K562 (cell line): ENCODE measurements around the gene MECP2. TPM values are rescaled to one million over a fixed set of nuclear protein-coding genes. Genes with fewer than 3 reads are reported as not detected.

ENCODE experiments used
- ATAC-seq: fragments of 200-7000 bp; cut with Tn5 transposase; 3 replicates; pipeline ENCODE4 v1.9.1; 2020; ENCODE audit warnings: moderate library complexity
- BruUV-seq: library from RNA; stranded (reverse); fragments of 400-500 nt; replicated peaks from 2 replicates; lab custom pipeline; 2021; lab: Mats Ljungman, UMichigan
- CTCF ChIA-PET: fragments of 300-600 bp; formaldehyde crosslinking; extraction: SDS; loops from one replicate; lab custom pipeline; 2021; ENCODE audit warnings: low intra/inter-chr PET ratio; lab: Yijun Ruan, JAX
- POLR2A ChIA-PET: fragments of 300-600, 350-650 bp; sonication (Branson Sonifier 250); formaldehyde crosslinking; extraction: SDS; loops from one replicate; lab custom pipeline; 2021; ENCODE audit warnings: antibody characterized with exemption, inconsistent platforms; lab: Yijun Ruan, JAX
- DNase-seq, 4 experiments: peaks; one replicate each; pipeline versions ENCODE4 v3.0.0 to v3.0.0-alpha.2; 2011 to 2018; ENCODE audit warnings: low spot score in 3 of 4, mixed read lengths in 3 of 4; ENCODE audit errors: extremely low read depth in 1 of 4
- FAIRE-seq: peaks from 2 replicates; lab custom pipeline; 2011; peaks lifted over from hg19 to GRCh38; lab: Jason Lieb, UNC
- H2AFZ ChIP-seq: 2 replicates; pipeline ENCODE4 v1.6.0; 2011; ENCODE audit warnings: low read depth, low read length, control low read depth, inconsistent platforms
- H3K27ac ChIP-seq: fragments of 200-600 bp; 3 replicates; pipeline ENCODE4 v1.8.0; 2011; ENCODE audit warnings: low read depth, mild to moderate bottlenecking, control low read depth, inconsistent platforms, low read length, moderate library complexity, mixed read lengths; ENCODE audit errors: extremely low read depth
- H3K27me3 ChIP-seq, 2 experiments: fragments of 300-600 bp in 1 of 2; 2 replicates in 1 of 2; 3 replicates in 1 of 2; pipeline versions ENCODE4 v1.6.0 to v1.8.0; 2011; ENCODE audit warnings: inconsistent platforms in 2 of 2, low read length in 2 of 2, mild to moderate bottlenecking in 1 of 2, mixed read lengths in 1 of 2, moderate library complexity in 1 of 2; ENCODE audit not compliant: control insufficient read depth in 2 of 2, insufficient read depth in 2 of 2
- H3K36me3 ChIP-seq: fragments of 300-600 bp; 3 replicates; pipeline ENCODE4 v1.8.0; 2011; ENCODE audit warnings: mild to moderate bottlenecking, low read length, inconsistent platforms; ENCODE audit not compliant: control insufficient read depth, insufficient read depth
- H3K4me1 ChIP-seq, 2 experiments: fragments of 200-600 bp in 1 of 2; replicated peaks in 1 of 2; 2 replicates in 1 of 2; 3 replicates in 1 of 2; pipeline versions ENCODE4 v1.5.1 to v1.8.0; 2011; ENCODE audit warnings: inconsistent platforms in 2 of 2, low read length in 2 of 2, mild to moderate bottlenecking in 1 of 2, mixed read lengths in 1 of 2, moderate library complexity in 1 of 2; ENCODE audit not compliant: control insufficient read depth in 2 of 2, insufficient read depth in 2 of 2
- H3K4me2 ChIP-seq: 2 replicates; pipeline ENCODE4 v1.6.1; 2011; ENCODE audit warnings: low read length, control low read depth, inconsistent platforms, mixed read lengths; ENCODE audit not compliant: insufficient read depth
- H3K4me3 ChIP-seq: fragments of 200-600 bp; sonication (generic), shearing (Covaris generic); 2 replicates; pipeline ENCODE4 v1.5.1; 2016; ENCODE audit warnings: control low read depth, inconsistent platforms
- H3K79me2 ChIP-seq: fragments of 200-600 bp; 3 replicates; pipeline ENCODE4 v1.8.0; 2011; ENCODE audit warnings: low read length, inconsistent platforms; ENCODE audit not compliant: control insufficient read depth, insufficient read depth
- H3K9ac ChIP-seq, 2 experiments: 2 replicates each; pipeline versions ENCODE4 v1.6.0 to v1.6.1; 2011; ENCODE audit warnings: low read depth in 2 of 2, low read length in 2 of 2, control low read depth in 1 of 2, inconsistent platforms in 1 of 2, mild to moderate bottlenecking in 1 of 2, mixed read lengths in 1 of 2; ENCODE audit not compliant: insufficient read depth in 1 of 2
- H3K9me1 ChIP-seq: one replicate; pipeline ENCODE4 v1.6.0; 2011; ENCODE audit warnings: inconsistent platforms, mild to moderate bottlenecking, low read length, moderate library complexity; ENCODE audit not compliant: control insufficient read depth, insufficient read depth
- H3K9me3 ChIP-seq: replicated peaks from 2 replicates; pipeline ENCODE4 v1.5.1; 2011; ENCODE audit warnings: low read depth, low read length, inconsistent platforms; ENCODE audit not compliant: control insufficient read depth, insufficient read depth
- H4K20me1 ChIP-seq: replicated peaks from 2 replicates; pipeline ENCODE4 v1.6.1; 2011; ENCODE audit warnings: low read length, inconsistent platforms, mixed read lengths; ENCODE audit not compliant: control insufficient read depth, insufficient read depth
- EWSR1 ChIP-seq: fragments of 450-650 bp; IDR thresholded peaks from 2 replicates; pipeline ENCODE4 v1.6.1; 2018; ENCODE audit warnings: borderline replicate concordance, mild to moderate bottlenecking, low read depth, moderate library complexity; ENCODE audit not compliant: partially characterized antibody
- POLR2G ChIP-seq: fragments of 200-400 bp; formaldehyde crosslinking; IDR thresholded peaks from 2 replicates; pipeline ENCODE4 v1.6.1; 2017; ENCODE audit warnings: low read depth, mild to moderate bottlenecking, antibody characterized with exemption, low read length, moderate library complexity
- RBFOX2 ChIP-seq: fragments of 200-400 bp; formaldehyde crosslinking; IDR thresholded peaks from 2 replicates; pipeline ENCODE4 v1.6.1; 2017; ENCODE audit warnings: low read depth, mild to moderate bottlenecking, low read length, moderate library complexity
- TBP ChIP-seq: optimal IDR thresholded peaks from 2 replicates; pipeline ENCODE3; 2011; ENCODE audit warnings: low read depth, low read length, improper control_type of control experiment
- ZSCAN32 ChIP-seq: fragments of 450-650 bp; formaldehyde crosslinking; IDR thresholded peaks from 2 replicates; pipeline ENCODE4 v1.4.0; 2020; ENCODE audit warnings: mild to moderate bottlenecking, moderate library complexity
- WGBS: fragments of 100-300 bp; shearing (Covaris generic); methylation state at CpG from one replicate; pipeline ENCODE4 v1.1.6; 2016; ENCODE audit warnings: low coverage, mixed read lengths; ENCODE audit not compliant: insufficient coverage; ENCODE audit errors: missing lambda C conversion rate; 5-methylcytosine and 5-hydroxymethylcytosine counted together
- in situ Hi-C: fragments of 300-500 bp; cut with MboI; formaldehyde crosslinking; loops from 4 replicates; pipeline ENCODE4 v1.15.0; 2018; ENCODE audit warnings: inconsistent platforms, mixed read lengths
- intact Hi-C: fragments of 100-400 bp; cut with micrococcal nuclease; formaldehyde crosslinking; loops from 2 replicates; pipeline ENCODE4 v1.14.2; 2022
- polyA plus RNA-seq, 8 experiments: library from polyadenylated mRNA; depleted of rRNA in 4 of 8; stranded (reverse) in 5 of 8; unstranded in 3 of 8; fragments of >200 nt; fragmentation: Nextera tagmentation in 2 of 8; fragmentation: Illumina TruSeq in 1 of 8; extraction: Ambion mirVana in 2 of 8; extraction: Trizol in 1 of 8; gene quantifications; 2 replicates each; pipeline versions ENCODE4 v1.2.1 to v1.2.3, GENCODE V29; 2011 to 2014; ENCODE audit warnings: inconsistent platforms in 1 of 8, missing spikeins in 1 of 8
- total RNA-seq, 7 experiments: library from RNA; depleted of rRNA in 6 of 7; stranded (reverse); fragments of >200 nt in 6 of 7; fragmentation: Illumina TruSeq in 2 of 7; extraction: Trizol in 2 of 7; gene quantifications; 2 replicates each; pipeline versions ENCODE4 v1.2.1 to v1.2.3, GENCODE V29; 2011 to 2021; ENCODE audit warnings: low replicate concordance in 1 of 7

The MECP2 gene
- total and polyA plus RNA-seq, 9 of the 15 experiments (the other 6 are each of a cell fraction or from before 2014, with no cell fraction given), result 2.1 to 50.9 (median 30.5) TPM

DNA sequence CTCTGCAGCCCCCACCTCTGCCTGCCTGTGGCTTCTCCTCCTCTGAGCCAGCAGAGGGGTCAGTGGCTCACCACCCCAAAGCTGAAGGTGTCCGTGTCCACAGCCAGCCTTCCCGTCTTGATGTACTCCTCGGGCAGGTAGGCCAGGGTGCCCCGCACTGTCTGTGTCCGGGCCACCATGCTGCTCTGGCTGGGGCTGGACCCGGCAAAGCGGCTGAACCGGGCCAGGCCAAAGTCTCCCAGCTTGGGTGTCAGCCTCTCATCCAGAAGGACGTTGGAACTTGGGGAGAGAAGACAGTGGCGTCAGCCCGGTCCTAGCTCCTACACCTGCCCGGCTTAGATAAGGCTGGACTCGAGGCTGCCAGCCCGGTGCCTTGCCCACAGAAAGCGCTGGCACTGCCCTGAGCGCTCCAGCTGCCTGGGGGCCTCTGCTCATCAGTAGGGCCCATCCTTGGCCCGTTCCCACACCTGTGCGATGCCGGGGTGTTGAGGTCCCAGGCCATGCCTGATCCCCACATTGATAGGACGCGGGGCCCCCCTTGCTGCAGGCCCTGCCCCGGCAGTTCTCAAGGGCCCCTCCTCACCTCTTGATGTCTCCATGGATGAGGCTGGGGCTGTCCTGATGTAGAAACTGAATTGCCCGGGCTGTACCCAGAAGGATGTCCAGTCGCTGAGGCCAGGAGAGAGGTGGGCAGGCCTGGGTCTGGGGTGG is 81.0 kb downstream of the MECP2 start:
- H3K79me2 ChIP-seq, result peaks cover 58% of the 10 kb centered on the region

More for the DNA sequence above, 81.0 kb downstream of the MECP2 start:
- no peak overlapping the region for H3K27ac ChIP-seq
- FAIRE-seq (no peak), ATAC-seq (no peak), DNase-seq (no peak)
- no peaks in the 10 kb centered on the region for H3K9me1 ChIP-seq
- H3K4me2 ChIP-seq, result no peak overlapping the region
- no peak overlapping the region for H3K4me3 ChIP-seq
- ChIA-PET POLR2A (interaction anchor here (0.9 to 1.9 kb wide), 3 partner anchors 14 to 44 kb away, joined by 3 to 12 read pairs (median 4); partner anchors contain the start of gene TMEM187), CTCF (interaction anchor here (0.6 kb wide), 1 partner anchor 437 kb away, joined by 3 read pairs; no protein-coding TSS in a partner anchor)
- no peaks in the 10 kb centered on the region for H3K9me3 ChIP-seq
- H2AFZ ChIP-seq, result no peak overlapping the region
- WGBS, result 98% methylated on average over 12 of the region's 24 CpGs
- peak overlapping the region in 1 of 2 experiments; percentile 55; a peak in 2 of 4 replicates for H3K9ac ChIP-seq
- no peaks in the 10 kb centered on the region; the same call in 1 of the 2 replicates for H4K20me1 ChIP-seq
- no peak for TF ChIP-seq ZSCAN32 (CRISPR knock-in tag)
- TF ChIP-seq POLR2G, result peak; percentile 61
- TF ChIP-seq TBP, result no peak
- TF ChIP-seq EWSR1, result no peak
- peak; percentile 75 for TF ChIP-seq RBFOX2
- BruUV-seq, result no TSS peak
- peaks cover 16 to 85% of the 10 kb centered on the region in 2 experiments for H3K4me1 ChIP-seq
- intact Hi-C loops, result no loop called here
- H3K36me3 ChIP-seq, result peaks cover 72% of the 10 kb centered on the region
- in situ Hi-C loops, result no loop called here
- H3K27me3 ChIP-seq, result no peaks in the 10 kb centered on the region
